ENCODE measurements around the gene KIF7.
"Not testable (repeated sequence)": the region's sequence is repeated elsewhere in the genome, so short reads cannot be mapped to it uniquely, and the experiment has no call there.

The KIF7 gene

DNA sequence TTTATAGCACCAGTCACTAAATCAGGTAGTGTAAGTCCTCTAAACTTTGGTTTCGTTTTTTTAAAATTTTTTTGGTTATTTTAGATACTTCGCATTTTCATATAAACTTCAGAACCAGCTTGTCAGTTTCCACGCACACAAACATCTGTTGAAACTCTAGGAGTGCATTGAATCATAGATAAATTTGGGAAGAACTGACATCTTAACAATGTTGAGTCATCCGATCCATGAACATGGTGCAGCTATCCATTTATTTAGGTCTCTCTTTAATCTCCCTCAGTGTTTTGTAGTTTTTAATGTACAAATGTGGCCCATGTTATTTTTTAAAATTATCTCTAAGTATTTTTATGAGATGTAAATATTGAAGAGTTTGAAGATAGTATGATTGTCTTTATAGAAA lies 62.2 kb downstream of the KIF7 start:
- FAIRE-seq: no peak
- no peak for DNase-seq (ENCODE audit: insufficient read length, low spot score)
- no peak for TF ChIP-seq POLR2AphosphoS5 (IDR thresholded peaks at IDR 0.05; ENCODE audit: low read depth, low read length)
- TF ChIP-seq PAX5 (IDR thresholded peaks at IDR 0.05; ENCODE audit: insufficient read depth, low read length, severe bottlenecking): no peak
- no peak for TF ChIP-seq POLR2A (IDR thresholded peaks at IDR 0.05; ENCODE audit: low read depth, low read length)
- no peak for TF ChIP-seq SPI1 (IDR thresholded peaks at IDR 0.05; ENCODE audit: low read depth, low read length)
- no peak for TF ChIP-seq POU2F2 (IDR thresholded peaks at IDR 0.05; ENCODE audit: low read depth, low read length)
- TF ChIP-seq TAF1 (IDR thresholded peaks at IDR 0.05; ENCODE audit: low read depth, low read length): no peak

DNA sequence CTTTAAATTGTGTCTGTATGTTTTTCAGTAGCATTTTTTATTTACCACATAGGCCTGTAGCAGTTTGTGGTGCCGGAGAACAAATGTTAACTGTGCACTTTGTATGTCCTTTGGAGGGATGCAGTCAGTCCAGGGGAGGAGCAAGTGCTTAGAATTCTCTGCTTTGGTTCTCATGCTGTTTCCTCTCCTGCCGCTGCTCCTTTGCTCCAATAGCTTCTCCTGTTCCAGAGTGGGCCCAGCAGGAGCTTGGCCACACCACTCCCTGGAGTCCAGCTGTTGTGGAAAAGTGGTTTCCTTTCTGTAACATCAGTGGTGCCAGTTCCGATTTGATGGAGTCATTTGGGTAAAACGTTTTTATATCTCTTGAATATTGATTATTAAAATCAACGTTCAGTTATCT lies 63.4 kb downstream of the KIF7 start:
- TF ChIP-seq TAF1 (IDR thresholded peaks at IDR 0.05; ENCODE audit: low read depth, low read length) (no peak), SPI1 (IDR thresholded peaks at IDR 0.05; ENCODE audit: low read depth, low read length) (no peak), POU2F2 (IDR thresholded peaks at IDR 0.05; ENCODE audit: low read depth, low read length) (no peak), PAX5 (IDR thresholded peaks at IDR 0.05; ENCODE audit: insufficient read depth, low read length, severe bottlenecking) (no peak)
- no peak for FAIRE-seq
- no peak for DNase-seq (ENCODE audit: insufficient read length, low spot score)

DNA sequence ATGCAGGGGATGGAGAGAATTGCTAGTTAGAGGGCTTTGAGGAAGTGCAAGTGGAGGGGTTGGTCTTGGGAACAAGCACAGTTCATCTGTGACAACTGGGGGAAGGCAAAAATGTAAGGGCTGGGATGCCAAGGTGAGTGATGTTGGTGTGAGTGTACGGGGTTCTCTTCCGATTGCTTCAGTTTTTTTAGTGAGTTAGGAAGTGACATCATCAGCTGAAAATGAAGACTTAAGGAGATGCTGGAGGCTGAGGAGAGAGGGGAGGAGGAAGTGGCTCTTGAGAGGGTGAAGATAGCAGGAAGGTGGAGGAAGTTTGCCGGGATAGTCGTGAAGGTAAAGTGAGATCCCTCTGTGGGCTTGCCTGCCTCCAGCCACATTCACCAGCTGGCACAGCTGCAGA lies 67.3 kb downstream of the KIF7 start:
- TF ChIP-seq PAX5 (IDR thresholded peaks at IDR 0.05; ENCODE audit: insufficient read depth, low read length, severe bottlenecking) (no peak), SPI1 (IDR thresholded peaks at IDR 0.05; ENCODE audit: low read depth, low read length) (no peak), POLR2AphosphoS5 (IDR thresholded peaks at IDR 0.05; ENCODE audit: low read depth, low read length) (no peak), TAF1 (IDR thresholded peaks at IDR 0.05; ENCODE audit: low read depth, low read length) (no peak), POU2F2 (IDR thresholded peaks at IDR 0.05; ENCODE audit: low read depth, low read length) (no peak), POLR2A (IDR thresholded peaks at IDR 0.05; ENCODE audit: low read depth, low read length) (no peak)
- no peak for DNase-seq (ENCODE audit: insufficient read length, low spot score)
- no peak for FAIRE-seq

DNA sequence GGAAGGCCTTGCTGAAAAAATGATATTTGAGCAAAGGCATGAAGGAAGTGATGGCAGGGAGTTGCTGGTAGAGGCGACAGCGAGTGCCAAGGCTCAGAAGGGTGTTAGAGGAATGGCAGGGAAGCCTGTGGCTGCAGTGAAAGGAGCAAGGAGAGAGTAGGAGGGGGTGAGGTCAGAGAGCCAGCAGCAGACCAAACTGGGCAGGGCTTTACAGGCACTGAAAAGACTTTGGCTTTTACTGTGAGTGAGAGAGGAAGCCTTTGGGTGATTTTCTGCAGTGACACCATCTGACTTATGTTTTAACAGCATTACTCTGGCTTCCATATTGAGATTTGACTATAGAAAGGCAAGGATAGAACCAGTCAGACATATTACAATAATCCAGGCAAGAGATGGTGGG lies 68.6 kb downstream of the KIF7 start:
- DNase-seq (ENCODE audit: insufficient read length, low spot score) (no peak), FAIRE-seq (no peak)

DNA sequence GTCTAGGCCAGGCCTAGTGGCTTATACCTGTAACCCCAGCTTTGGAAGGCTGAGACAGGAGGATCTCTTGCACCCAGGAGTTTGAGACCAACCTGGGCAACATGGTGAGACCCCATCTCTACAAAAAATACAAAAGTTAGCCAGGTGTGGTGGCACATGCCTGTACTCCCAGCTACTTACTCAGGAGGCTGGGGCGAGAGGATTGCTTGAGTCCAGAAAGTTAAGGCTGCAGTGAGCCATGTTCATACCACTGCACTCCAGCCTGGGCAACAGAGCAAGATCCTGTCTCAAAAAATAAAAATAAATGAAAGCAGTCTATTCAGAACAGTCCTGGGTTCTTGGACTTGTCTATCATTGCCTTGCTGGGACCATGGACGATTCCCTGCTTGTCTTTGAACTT lies 74.5 kb downstream of the KIF7 start:
- not testable (repeated sequence) for FAIRE-seq; DNase-seq (ENCODE audit: insufficient read length, low spot score)

More for the DNA sequence above, 68.6 kb downstream of the KIF7 start:
- TF ChIP-seq PAX5 (IDR thresholded peaks at IDR 0.05; ENCODE audit: insufficient read depth, low read length, severe bottlenecking) (no peak), POLR2A (IDR thresholded peaks at IDR 0.05; ENCODE audit: low read depth, low read length) (no peak), POU2F2 (IDR thresholded peaks at IDR 0.05; ENCODE audit: low read depth, low read length) (no peak), TAF1 (IDR thresholded peaks at IDR 0.05; ENCODE audit: low read depth, low read length) (no peak), SPI1 (IDR thresholded peaks at IDR 0.05; ENCODE audit: low read depth, low read length) (no peak), POLR2AphosphoS5 (IDR thresholded peaks at IDR 0.05; ENCODE audit: low read depth, low read length) (no peak)

DNA sequence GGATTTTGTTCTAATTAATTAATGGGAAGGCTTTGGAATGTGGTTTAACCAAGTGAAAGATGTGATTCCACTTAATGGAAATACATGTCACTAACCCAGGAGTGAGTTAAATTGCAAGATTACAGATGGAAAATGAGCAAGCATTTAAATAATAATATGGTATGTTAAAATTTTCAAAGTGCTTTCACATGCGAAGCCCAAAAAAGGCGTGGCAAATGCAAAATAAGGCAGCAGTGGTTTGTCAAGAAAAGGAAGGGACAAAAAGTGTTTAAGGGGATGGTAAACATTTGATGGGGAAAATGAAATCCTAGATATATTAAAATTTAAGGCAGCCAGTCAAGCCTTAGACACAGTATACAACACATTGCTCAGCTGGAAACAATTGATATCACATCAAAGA lies 77.1 kb downstream of the KIF7 start:
- no peak for FAIRE-seq

More for the DNA sequence above, 77.1 kb downstream of the KIF7 start:
- TF ChIP-seq POLR2A (IDR thresholded peaks at IDR 0.05; ENCODE audit: low read depth, low read length) (no peak), TAF1 (IDR thresholded peaks at IDR 0.05; ENCODE audit: low read depth, low read length) (no peak), SPI1 (IDR thresholded peaks at IDR 0.05; ENCODE audit: low read depth, low read length) (no peak), PAX5 (IDR thresholded peaks at IDR 0.05; ENCODE audit: insufficient read depth, low read length, severe bottlenecking) (no peak), POU2F2 (IDR thresholded peaks at IDR 0.05; ENCODE audit: low read depth, low read length) (no peak), POLR2AphosphoS5 (IDR thresholded peaks at IDR 0.05; ENCODE audit: low read depth, low read length) (no peak)
- DNase-seq (ENCODE audit: insufficient read length, low spot score): no peak

Measured in GM12891 (cell line).